Epithelial cell of prostate (primary cell): ENCODE data around the gene SAXO1.

Experiments used
- DNase-seq: peaks from one replicate; pipeline ENCODE4 v3.0.0-alpha.2; 2011; ENCODE audit warnings: low read depth, low spot score
- H3K27ac ChIP-seq: fragments of 450-650 bp; 2 replicates; pipeline ENCODE4 v1.5.1; 2017; ENCODE audit warnings: mild to moderate bottlenecking

The SAXO1 gene

DNA sequence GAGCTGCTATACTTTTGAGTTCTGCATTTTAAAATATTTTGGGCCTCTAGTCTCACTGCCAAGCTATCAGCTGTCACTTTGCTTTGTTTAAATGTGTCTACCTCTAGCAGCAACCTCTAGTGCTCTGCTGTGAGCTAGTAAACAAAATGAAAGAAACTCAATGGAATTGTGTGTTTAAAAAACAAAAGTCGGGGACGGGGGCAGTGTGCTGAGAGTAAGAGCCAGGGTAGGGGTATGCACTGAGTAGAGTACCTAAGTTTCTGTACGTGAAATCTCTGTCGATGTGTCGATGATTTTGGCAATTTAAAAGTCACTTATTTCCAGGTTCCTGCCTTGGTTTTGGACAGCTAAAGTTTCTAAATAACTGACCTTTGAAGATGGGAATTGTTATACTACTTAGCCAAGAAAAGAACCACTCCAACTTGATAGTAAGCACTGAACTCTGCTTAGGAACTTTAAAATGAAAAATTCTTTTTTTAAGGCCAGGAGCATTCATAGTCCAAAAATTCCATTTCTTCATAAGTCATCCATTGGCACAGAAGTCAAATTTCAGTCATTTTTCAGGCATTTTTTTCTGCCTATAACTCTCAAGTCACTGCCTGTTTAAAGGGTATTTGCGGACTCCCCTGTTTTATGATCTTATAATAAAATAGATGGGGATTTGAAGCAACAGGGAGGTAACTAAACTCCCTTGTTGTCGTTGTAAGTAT lies 111.5 kb downstream of the SAXO1 start:
- no peak for DNase-seq

DNA sequence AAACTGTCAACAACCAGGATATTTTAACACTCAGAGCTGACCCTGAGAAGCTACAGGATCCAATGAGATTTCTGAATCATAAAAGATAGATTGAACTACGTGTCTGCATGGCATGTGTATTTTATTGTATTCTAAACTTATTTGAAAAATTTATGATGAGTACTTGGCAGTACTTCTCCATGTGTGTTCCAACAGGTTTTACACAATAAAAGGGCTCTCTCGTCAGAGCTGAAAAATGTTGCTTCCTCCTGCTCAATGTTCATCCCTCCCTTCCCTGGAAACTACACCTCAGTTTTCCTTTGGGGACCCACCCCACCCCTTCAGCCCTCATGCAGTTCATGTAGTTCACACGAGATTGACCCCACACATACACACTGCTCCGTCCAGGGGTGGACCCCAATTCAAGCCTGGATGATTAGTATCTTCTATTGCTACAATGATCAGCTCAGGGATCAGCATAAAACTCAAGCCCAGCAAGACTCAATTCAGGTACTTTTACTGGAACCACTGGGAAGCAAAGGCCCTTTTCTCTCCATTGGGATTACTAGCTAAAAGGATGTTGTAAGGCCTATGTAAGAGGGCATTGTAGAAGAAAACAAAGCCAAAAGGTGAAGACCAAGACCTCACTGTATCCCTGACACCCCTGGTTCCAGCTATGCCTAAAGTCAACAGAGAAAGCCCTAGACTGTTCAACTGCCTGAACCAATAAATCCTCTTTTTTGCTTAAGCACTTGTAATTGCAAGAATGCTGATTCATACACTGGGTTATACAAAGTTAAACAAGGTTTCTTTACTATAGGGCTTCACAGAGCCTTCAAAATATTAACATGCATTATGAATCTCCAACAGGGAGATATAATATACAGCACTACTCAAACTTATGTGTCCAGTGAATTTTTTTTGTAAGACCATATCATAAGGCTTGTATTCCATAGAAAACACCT lies 112.6 kb downstream of the SAXO1 start:
- peak; percentile 22 for DNase-seq
- peak overlapping the region; percentile 56 for H3K27ac ChIP-seq

More for the DNA sequence above, 111.5 kb downstream of the SAXO1 start:
- no peak overlapping the region for H3K27ac ChIP-seq

DNA sequence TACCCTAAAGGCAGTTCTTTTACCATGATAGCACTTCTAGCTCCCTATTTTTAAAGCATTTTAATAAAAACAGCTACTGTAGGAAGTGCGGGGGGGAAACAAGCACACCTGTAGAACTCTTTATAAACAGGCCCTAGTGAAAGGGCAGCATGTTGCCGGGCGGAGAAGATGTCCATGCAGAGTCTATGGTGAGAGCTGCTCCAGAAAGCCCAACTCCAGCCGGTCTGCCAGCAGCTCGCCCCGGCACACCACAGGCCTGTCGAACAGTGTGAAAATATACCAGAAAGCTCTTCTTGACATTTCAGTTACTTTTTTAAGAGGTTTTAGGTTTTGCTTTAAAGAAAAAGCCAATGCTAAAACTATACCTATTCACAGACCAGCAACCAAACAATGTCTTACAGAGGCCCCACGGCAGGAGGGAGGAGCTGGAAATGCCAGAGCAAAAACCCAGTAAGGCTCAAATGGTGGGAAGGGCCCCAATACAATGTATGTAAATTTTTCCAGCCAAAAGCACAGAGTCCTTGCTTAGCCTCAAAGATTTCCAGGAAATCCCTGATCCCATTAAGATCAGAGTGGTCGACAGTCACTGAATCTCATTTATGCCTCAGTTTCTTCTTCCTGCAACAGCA lies 121.2 kb downstream of the SAXO1 start:
- DNase-seq = no peak
- no peak overlapping the region for H3K27ac ChIP-seq

DNA sequence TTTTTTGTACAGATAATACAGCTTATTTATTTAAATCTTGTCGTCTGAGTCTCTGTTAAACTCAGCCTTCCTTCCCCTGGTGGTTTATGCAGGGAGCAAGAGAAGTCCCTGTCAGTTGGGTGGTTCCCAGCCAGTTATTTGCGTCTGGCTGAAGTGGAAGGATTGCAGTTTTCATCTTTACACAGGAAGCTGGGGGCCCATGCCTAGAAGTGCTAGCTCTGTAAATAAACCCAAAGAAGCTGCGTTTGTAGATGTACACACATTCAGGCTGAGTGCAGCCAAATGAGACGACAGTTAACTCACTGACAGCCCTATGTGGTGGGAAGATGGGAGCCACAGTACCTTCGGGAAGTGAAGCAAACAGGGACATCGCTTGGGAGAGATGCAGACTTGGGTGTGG lies 122.1 kb downstream of the SAXO1 start:
- no peak for DNase-seq
- H3K27ac ChIP-seq = no peak overlapping the region

DNA sequence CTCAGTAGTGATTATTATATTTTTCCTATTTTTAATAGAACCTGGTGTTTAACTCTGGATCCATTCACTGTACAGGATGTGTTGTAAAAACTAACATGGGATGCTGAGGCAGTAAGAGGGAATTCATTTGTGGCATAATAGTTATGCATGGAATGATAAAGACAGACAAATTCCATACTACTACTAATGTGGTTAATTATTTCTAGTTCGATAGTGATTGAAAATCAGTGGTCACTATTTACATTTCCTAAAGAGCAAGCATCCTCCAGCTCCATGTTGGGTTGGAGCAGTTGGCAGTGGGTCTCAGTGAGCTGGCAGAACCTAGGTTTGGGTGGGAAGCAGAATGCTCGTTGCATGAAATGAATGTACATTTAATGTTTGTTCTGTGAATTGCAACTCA lies 122.6 kb downstream of the SAXO1 start:
- no peak overlapping the region for H3K27ac ChIP-seq
- DNase-seq = no peak

DNA sequence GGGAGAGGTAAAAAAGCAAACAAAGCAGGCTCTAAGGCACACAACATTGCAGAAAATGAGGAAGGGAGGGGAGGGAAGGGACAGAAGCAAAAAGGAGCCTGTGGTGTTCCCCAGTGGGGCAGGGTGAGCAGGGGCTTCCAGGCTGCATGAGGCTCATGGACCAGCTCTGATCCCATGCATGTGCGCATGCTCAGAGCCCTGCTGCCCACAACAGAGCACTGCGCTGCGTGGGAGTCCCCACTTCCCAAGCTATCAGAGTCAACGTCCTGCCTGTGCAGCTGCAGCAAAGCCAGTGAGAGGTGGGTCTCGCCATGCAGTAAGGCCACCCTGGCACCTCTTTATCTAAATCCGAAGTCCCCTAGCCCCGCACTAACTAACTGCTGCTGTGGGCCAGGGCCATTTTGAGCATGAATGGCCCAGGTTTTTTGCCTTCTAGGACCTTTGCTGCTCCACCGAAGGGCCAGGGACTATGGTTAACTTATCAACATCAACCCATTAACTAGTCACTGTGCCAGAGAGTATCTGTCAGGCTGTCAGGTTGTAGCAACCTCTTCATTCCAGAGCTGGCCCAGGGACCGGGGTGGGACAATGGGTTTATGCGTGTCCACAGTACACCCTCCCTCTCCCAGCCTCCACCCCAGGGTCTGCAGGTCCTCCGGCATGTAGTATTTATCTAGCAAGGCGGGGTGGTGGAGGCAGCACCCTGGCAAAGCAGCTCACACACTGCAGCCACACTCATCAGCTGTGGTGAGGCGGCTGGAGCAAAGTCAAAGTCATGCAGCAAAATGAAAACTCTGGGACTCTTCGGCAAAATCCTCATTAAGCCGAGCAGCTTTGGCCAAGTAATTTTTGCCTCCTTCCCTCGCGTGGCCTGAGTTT lies 123.6 kb downstream of the SAXO1 start:
- H3K27ac ChIP-seq = no peak overlapping the region
- DNase-seq = no peak

DNA sequence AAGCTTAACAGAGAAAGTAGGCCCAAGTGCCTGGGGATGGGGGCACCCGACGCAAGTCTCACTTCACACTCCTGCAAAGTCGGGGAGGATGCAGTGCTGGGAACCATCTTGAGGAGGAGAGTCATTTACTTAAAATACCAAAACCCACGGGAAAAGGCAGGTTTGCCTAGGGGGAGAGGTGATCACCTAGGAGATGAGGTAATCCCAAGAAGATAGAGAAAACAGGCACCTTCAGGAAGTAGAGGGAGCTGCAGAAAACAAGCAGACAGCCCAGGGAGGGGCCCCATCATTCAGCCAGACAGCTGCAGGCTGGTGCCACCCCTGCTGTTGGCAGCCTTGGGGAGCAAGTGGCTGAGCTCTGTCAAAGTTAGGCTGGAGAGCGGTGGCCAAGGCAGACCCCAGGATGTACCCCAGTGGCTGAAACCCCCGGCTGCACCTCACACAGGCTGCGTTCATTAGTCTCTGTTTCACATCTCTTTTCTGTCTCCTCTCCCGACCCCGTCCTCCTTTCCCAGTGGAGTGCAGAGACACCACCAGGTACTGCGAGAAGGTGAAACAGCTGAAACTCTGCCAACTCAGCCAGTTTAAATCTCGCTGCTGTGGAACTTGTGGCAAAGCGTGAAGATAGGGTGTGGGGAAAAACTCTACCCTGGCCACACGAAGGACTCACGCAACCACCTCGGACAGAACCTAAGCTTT lies 124.9 kb downstream of the SAXO1 start:
- no peak overlapping the region for H3K27ac ChIP-seq
- no peak for DNase-seq

DNA sequence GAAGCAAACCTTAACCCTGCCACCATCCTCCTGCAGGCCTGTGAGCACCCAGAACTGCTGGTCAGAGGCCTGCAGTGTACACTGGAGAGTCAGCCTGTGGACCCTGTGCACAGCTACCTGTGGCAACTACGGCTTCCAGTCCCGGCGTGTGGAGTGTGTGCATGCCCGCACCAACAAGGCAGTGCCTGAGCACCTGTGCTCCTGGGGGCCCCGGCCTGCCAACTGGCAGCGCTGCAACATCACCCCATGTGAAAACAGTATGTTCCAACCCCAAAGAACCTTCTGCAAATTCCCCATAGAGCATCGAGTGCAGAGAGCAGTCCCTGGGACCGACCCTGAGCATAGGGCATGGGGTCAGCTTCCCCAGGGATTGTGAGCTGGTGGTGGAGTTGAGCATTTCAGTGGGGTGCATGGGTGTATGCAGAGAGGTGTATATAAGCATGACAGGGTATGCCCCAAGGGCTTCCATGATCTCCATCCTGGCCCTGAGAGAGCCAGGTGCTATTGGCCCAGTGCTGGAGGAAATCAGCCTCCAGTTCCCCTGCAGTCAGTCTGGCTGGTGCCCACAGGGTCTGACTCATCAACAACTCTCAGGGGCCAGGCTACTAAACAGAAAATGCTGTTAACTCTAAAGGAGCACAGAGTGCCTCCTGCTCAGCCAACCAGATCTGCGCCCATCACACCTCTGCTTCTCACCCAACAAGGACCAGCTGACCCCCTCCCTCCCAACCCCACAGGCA lies 126.2 kb downstream of the SAXO1 start:
- no peak overlapping the region for H3K27ac ChIP-seq
- no peak for DNase-seq

DNA sequence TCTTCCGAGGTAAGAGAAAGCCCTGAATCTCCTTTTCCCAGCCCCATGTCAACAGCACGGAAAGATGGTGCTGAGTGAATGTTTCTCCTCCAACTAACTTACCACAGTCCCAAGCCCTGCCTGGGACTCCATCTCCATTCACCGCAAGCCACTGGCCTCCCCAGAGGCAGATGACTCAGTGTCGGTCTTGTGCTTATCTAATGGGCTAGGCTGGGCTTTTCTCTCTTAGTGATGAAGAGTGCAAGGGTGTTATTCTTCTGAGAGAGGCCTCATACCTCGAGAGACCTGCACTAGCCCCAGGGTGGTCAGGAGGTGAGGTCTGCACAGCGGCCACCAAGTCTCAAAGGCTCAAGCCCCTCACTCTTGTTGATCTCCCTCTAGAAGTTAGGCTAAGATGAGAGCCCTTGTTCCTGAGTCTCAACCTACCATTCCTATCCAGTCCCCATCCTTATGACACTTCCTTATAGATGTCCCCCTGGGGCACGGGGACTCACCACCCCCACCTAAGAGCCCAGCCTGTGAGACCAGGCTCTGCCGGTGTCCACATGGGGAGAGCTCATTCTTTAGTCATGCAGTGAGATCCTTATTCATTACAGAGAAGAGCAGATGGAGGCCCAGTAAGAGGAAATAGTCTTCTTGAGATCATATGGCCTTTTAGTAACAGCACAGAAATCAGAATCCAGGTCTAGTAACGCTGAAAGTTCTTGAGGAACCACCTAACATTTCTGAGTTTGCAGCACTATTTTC lies 127.0 kb downstream of the SAXO1 start:
- no peak overlapping the region for H3K27ac ChIP-seq
- no peak for DNase-seq

DNA sequence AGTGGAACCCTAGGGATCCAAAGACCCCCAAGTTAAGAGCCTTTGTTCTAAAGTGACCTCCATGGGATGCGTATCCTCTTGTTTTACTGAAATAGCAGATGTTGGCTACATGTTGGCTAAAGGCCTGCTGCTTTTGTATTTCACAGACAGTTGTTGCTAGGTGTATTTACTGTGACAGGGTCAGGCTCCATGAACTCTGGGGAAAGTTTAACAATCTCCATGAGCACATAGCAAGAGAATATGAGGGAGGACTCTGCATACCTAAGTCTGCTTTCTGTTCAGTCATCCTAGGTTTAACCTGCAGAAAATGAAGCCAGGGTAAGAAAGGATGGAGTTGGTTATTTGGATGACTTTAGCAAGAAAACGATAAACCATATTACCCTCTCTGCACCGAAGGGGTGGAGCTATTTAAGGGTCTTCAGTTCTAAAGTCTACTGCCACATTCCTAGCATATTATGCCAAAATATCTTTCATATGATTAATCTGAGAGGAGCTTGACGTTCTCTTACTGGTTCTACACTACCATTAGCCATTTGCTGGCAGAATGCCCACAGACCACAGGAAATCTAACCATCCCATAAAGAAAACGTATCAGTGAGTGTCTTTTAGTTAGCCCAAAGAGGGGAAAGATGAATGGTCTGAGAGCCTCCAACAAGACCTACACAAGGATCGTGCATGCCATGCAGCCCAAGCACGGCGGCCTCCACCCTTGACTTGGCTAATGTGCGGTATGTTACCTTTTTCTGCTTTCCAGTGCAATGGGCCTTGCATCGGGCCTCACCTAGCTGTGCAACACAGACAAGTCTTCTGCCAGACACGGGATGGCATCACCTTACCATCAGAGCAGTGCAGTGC lies 127.8 kb downstream of the SAXO1 start:
- no peak overlapping the region for H3K27ac ChIP-seq
- no peak for DNase-seq

DNA sequence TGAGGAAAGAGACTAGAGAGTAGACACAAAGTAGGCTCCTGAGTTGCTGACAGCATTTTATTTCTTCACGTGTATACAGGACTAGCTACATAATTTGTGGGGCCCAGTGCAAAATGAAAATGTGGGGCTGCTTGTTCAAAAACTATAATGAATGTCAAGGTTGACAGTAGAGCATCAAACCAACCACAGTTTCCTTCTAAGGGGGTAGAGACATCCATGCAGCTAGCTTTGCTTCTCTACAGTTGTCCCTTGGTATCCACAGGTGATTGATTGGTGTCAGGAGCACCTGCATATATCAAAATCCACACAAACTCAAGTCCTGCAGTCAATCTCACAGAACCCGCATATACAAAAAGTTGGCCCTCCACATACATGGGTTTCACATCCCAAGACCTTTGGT lies 129.6 kb downstream of the SAXO1 start:
- H3K27ac ChIP-seq = no peak overlapping the region

DNA sequence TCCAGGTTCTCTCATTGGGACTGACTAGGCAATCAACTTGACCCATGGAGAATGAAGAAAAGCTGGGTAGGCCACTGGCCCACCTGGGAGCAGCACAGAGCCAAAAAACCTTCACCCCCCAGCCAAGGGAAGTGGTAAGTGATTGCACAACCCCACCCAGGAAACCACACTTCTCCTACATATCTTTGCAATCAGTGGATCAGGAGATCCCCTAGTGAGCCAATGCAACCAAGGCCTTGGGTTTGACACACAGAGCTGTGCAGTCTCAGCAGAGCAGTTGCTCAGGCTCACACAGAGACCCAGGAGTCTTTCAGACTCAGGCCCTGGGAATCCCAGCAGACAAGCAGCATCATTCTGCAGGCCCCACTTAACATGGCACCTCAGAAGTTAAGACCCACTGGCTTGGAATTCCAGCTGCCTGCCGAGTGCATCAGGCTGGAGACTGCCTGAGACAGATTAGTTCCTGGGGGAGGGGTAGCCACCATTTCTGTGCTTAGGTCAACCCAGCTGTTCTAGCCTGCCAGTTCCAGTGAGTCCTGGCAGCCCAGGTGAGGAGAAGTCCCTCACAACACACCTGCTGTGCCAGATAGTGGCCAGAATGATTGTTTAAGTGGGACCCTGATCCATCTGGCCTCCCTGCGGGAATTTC lies 136.4 kb downstream of the SAXO1 start:
- DNase-seq = no peak
- no peak overlapping the region for H3K27ac ChIP-seq

More for the DNA sequence above, 129.6 kb downstream of the SAXO1 start:
- DNase-seq = no peak

DNA sequence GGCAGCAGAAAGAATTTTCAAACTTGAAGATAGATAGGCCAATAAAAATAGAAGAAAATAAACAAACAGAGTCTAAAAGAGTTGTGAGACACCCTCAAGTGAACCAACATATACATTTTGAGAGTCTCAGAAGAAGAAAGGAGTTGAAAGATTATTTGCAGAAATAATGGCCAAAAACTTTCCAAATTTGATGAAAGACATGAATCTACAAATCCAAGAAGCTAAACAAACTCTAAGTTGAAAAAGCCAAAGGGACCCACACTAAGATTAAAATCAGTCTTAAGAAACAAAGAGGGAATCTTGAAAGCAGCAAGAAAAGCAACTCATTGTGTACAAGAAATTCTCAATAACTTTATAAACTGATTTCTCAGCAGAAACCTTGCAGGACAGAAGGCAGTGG lies 137.0 kb downstream of the SAXO1 start:
- H3K27ac ChIP-seq = no peak overlapping the region

DNA sequence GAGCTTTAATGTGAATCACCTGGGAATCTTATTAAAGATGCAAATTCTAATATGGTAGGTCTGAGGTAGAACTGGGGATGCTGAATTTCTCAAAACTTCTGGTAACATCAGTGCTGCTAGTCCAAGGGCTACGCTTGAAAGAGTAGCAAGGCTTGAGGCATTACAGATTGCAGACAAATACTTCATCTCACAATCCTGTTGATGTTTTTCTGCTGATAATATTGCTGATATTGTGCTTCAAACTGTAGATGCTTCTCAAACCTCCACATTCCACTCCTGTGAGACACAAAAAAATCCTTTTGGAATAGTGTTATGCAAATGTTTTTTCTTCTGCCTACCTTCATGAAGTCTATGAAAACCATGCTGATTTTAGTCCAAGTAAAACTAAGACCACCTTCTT lies 139.5 kb downstream of the SAXO1 start:
- H3K27ac ChIP-seq = no peak overlapping the region
- no peak for DNase-seq

More for the DNA sequence above, 137.0 kb downstream of the SAXO1 start:
- no peak for DNase-seq

DNA sequence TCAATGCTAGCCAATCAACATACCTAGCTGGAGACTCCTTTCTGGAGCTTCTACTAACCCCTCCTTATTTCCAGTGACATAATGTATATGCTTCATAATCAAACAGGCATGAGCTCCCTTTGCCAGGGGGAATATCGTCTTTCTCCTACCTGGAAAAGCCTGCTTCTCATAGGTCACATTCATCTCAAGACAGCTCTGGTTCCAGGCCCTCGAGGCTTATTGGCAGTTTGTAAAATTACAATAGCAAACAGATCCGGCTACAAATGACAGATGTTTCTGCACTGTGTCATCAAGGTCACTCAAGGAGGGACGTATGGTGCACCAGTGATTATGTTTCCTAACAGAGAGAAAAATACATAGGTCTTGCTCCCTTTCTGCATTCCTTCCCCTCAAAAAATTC lies 140.0 kb downstream of the SAXO1 start:
- DNase-seq = no peak
- no peak overlapping the region for H3K27ac ChIP-seq

DNA sequence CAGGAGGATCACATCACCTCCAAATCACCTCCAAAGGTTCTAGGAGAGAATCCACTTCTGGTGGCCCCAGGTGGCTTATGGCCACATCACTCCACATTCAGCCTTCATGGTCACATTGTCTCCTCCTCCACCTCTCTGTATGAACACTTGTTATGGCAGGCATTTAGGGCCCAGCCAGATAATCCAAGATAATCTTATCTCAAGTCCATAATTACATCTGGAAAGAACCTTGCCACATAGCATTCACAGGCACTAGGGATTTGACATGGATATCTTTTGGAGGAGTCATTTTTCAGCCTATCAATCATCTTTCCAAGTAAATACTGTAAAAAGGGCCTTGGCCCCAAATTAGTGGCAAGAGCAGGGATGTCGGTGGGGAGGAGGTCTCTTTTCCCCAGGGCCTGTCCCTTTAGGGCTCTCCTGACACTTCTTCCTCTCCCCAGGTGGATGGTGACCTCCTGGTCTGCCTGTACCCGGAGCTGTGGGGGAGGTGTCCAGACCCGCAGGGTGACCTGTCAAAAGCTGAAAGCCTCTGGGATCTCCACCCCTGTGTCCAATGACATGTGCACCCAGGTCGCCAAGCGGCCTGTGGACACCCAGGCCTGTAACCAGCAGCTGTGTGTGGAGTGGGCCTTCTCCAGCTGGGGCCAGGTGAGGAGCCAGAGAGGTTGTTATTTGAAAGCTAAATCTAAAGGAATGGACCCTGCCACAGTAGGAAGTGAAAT lies 140.9 kb downstream of the SAXO1 start:
- no peak for DNase-seq
- H3K27ac ChIP-seq = no peak overlapping the region
